ENCODE measurements around the gene ZNF74.

DNA sequence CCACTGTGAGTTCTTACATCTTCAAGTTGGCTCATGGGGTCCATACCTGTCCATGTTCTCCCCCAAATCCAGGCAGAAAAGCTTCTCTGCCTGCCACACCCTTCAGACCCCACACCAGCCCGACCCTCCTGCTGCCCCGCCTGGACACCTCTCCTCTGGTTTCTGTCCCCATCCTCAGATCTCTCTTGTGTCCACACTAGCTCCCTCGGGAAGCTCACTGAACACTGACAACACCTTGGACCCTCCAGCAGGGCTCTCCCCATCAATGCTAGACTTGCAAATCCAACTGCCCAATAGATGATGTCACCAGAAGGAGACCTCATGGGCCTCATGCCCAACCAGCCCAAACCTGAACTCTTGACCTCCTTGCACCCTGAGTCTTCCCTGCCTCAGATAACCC, 40.8 kb downstream of the ZNF74 start:
- TF ChIP-seq ARNTL (CRISPR knock-in tag; IDR thresholded peaks at IDR 0.05; ENCODE audit: borderline replicate concordance, low read depth) (no peak), SNAI2 (CRISPR knock-in tag; IDR thresholded peaks at IDR 0.05) (no peak), CSDC2 (CRISPR knock-in tag; IDR thresholded peaks at IDR 0.05) (no peak), ISL1 (CRISPR knock-in tag; IDR thresholded peaks at IDR 0.05) (no peak), RARB (CRISPR knock-in tag; IDR thresholded peaks at IDR 0.05) (no peak), TOX (CRISPR knock-in tag; IDR thresholded peaks at IDR 0.05; ENCODE audit: borderline replicate concordance) (no peak)
